Measurements from ENCODE around the gene PLXNB3.
"Not testable (repeated sequence)": the region's sequence is repeated elsewhere in the genome, so short reads cannot be mapped to it uniquely, and the experiment has no call there.

PLXNB3 gene

DNA sequence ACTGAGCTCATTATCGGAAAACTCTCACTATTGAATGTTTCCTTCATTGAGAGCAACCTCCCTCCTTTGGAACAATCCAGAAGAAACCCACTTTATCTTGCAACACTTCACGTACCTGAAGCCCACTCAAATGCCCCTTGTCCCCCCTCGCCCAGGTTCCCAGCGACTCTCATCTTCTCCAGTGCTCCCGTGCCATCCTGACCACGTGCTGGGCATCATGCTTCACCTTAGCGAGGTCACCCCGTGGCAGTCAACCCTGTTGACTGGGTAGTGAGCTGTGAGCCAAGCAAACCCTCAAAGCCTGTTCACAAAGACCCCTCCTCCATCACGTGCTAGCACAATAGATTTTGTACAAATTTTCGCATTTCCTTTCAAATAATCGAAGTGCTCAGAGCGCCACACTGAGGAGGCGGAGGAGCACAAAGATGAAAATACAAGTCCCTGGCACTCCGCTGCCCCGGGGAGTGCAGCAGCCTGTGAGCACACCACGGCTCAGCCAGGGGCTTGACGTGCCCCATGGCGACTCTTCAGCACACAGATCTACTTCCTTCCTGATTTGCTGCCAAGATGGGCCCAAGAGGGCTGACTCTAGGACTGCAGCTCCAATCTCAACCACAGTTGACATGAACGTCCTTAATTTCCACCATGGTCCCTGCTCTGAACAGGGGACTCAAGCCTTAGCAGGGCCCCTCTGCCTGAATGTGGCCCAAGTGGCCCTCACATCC is 50.7 kb downstream of the PLXNB3 start:
- DNase-seq (ENCODE audit: low spot score) = no peak

- no peak for DNase-seq (ENCODE audit: low spot score)
These were observed 53.0 kb downstream of the PLXNB3 start for GRCh38 chrX:153816831-153817690.

DNA sequence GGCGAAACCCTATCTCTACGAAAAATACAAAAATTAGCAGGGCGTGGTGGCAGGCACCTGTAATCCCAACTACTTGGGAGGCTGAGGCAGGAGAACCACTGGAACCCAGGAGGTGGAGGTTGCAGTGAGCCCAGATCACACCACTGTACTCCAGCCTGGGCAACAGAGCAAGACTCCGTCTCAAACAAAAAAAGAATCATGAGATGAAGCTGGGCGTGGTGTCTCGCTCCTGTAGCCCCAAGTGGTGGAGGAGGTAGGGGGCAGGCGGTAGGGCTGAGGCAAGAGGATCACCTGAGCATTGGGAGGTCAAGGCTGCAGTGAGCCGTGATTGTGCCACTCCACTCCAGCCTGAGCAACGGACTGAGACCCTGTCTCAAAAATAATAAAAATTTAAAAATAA is 54.0 kb downstream of the PLXNB3 start:
- not testable (repeated sequence) for DNase-seq (ENCODE audit: low spot score)

GRCh38 chrX:153818571-153819383 is 54.7 kb downstream of the PLXNB3 start:
- peak; percentile 31 for DNase-seq (ENCODE audit: low spot score)

DNA sequence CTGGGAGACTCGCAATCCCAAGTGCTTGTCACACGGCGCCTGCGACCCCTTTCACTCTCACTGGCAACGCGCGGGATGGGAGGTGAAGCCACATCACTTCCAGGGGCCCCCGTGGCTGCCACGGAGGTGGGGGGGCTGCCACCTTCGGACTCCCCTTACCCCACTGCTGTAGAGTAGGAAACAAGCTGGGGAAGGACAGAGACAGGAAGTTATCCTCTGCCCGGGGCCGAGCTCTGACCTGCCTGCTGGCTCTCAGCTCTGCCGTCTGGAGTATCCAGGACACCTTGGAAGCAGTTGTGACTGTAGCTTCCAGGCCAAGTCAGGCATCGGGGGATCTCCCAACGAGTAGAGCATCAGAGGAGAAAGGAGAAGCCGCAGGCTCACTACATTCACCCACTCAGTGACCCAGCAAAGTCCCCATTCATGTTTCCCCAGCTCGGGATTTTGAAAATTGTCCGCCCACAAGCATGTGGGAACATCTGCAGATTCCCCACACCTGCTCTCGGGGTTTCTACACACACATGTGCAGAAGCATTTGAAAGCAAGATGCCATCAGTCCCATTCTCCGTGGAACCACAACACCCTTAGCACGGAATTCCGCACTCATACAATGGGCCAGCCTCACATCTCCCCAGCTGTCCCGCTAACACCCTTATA is 55.5 kb downstream of the PLXNB3 start:
- DNase-seq (ENCODE audit: low spot score) = no peak

GRCh38 chrX:153820601-153821000 is 56.6 kb downstream of the PLXNB3 start:
- no peak for DNase-seq (ENCODE audit: low spot score)

- no peak for DNase-seq (ENCODE audit: low spot score)
These were observed 57.0 kb downstream of the PLXNB3 start for GRCh38 chrX:153821066-153821465.

GRCh38 chrX:153824348-153824747 is 60.3 kb downstream of the PLXNB3 start:
- no peak for DNase-seq (ENCODE audit: low spot score)

- DNase-seq (ENCODE audit: low spot score) = no peak
These were observed 61.0 kb downstream of the PLXNB3 start for GRCh38 chrX:153825042-153825441.
